H1 (cell line): ENCODE data around the gene CHI3L1. TPM values are rescaled to one million over a fixed set of nuclear protein-coding genes. Genes with fewer than 3 reads are reported as not detected.

ENCODE experiments used
- polyA plus RNA-seq, 7 experiments: library from polyadenylated mRNA; depleted of rRNA in 3 of 7; stranded (reverse) in 5 of 7; unstranded in 2 of 7; fragments of >200 nt in 5 of 7; fragments of 200-250 nt in 2 of 7; gene quantifications; 1 replicate in 5 of 7; 2 replicates in 1 of 7; 4 replicates in 1 of 7; pipeline versions ENCODE4 v1.2.1 to v1.2.3, GENCODE V29; 2011 to 2013; ENCODE audit warnings: missing spikeins in 2 of 7, mixed read lengths in 2 of 7
- total RNA-seq: library from RNA; stranded (reverse); fragmentation: NEBNext Ultra II Directional; extraction: Animal tissue kit (Norgen Biotek cat#: 25700); gene quantifications from 2 replicates; pipeline ENCODE4 v1.2.1, GENCODE V29; 2021
- TF ChIP-seq, protein P1 (sequence below): IDR thresholded peaks from 2 replicates; pipeline ENCODE4 v1.6.1; 2012; ENCODE audit warnings: inconsistent platforms

The CHI3L1 gene
- total and polyA plus RNA-seq, 2 of the 8 experiments (the other 6 are each of a cell fraction or from before 2014, with no cell fraction given) = 1.0 TPM; not detected in 1

- TF ChIP-seq, protein P1, sequence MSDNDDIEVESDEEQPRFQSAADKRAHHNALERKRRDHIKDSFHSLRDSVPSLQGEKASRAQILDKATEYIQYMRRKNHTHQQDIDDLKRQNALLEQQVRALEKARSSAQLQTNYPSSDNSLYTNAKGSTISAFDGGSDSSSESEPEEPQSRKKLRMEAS = no peak
Observed at GRCh38 chr1:203130358-203130985, 56.0 kb downstream of the CHI3L1 start (continued).
